GM21825 (cell line): ENCODE measurements around the gene KRTAP5-7.
"Not testable (repeated sequence)": the region's sequence is repeated elsewhere in the genome, so short reads cannot be mapped to it uniquely, and the experiment has no call there.

Source experiments
- ATAC-seq: cut with Tn5 transposase; IDR thresholded peaks from one replicate; pipeline ENCODE4 v1.9.1; 2021; ENCODE audit warnings: mild to moderate bottlenecking, moderate library complexity; ENCODE audit not compliant: unreplicated experiment

Gene KRTAP5-7

GRCh38 chr11:71532036-71532610 lies 5.1 kb downstream of the KRTAP5-7 start:
- ATAC-seq: no peak

GRCh38 chr11:71534711-71535608 lies 7.9 kb downstream of the KRTAP5-7 start:
- ATAC-seq: not testable (repeated sequence)

DNA sequence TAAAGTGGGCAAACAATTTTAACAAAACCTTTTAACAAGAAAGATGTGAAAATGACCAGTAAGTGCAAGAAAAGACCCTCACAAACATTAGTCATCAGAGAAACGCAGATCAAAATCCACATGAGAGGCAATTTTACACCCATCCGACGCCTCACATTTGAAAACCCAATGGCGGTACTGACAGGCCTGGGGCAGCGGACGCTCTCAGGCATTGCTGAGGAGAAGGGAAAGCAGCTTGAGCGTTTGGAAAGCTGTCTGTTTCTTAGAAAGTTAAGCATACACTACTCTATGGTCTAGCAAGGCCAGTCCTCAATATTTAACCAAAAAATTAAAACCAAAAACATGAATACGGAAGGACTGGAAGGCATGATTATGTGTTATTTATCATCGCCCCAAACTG lies 8.8 kb downstream of the KRTAP5-7 start:
- ATAC-seq: no peak

GRCh38 chr11:71537537-71537936 lies 10.5 kb downstream of the KRTAP5-7 start:
- ATAC-seq: no peak

GRCh38 chr11:71537977-71538665 lies 11.1 kb downstream of the KRTAP5-7 start, which contains the start of gene KRTAP5-8:
Gene KRTAP5-8, plus strand, starts transcription at chr11:71538025. Its CDS starts 31 bp downstream, at chr11:71538056.
- not testable (repeated sequence) for ATAC-seq

GRCh38 chr11:71538666-71538990 lies 11.6 kb downstream of the KRTAP5-7 start:
- no peak for ATAC-seq

DNA sequence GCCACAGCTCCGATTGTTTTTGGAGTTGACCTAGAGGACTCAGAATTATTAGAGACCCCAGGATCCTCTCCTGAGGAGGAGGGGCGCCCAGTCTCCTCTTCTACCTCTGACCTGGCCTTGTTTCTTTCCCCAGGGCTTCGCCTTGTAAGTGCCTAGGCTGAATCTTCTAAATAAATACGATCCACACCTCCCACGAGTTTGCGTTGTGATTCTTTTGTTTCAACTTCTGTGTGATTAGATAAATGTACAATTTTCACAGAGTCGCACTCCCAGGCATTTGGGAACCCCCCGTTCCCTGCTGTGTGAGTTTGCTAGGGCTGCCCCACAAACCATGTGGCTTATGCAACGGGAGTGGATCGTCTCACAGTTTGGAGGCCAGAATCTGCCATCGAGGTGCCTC lies 11.9 kb downstream of the KRTAP5-7 start:
- ATAC-seq: no peak

GRCh38 chr11:71539971-71540370 lies 12.9 kb downstream of the KRTAP5-7 start:
- not testable (repeated sequence) for ATAC-seq

GRCh38 chr11:71540521-71541304 lies 13.6 kb downstream of the KRTAP5-7 start:
- ATAC-seq: not testable (repeated sequence)

DNA sequence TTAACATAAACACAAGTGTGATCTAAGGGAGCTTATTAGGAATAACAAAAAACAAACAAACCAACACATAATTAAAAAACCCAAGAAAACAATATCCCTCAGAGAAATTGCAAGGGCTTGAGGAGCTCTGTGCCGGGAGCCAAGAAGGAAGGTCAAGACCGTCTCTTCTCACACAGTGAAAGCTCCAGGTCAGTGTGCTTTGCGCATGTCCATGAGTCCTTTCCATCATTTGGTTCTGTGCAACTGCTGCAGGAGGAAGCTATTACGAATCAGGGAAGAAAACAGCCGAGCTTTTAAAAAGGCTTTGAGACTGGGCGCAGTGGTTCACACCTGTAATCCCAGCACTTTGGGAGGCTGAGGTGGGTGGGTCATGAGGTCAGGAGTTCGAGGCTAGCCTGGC lies 15.3 kb downstream of the KRTAP5-7 start:
- no peak for ATAC-seq

DNA sequence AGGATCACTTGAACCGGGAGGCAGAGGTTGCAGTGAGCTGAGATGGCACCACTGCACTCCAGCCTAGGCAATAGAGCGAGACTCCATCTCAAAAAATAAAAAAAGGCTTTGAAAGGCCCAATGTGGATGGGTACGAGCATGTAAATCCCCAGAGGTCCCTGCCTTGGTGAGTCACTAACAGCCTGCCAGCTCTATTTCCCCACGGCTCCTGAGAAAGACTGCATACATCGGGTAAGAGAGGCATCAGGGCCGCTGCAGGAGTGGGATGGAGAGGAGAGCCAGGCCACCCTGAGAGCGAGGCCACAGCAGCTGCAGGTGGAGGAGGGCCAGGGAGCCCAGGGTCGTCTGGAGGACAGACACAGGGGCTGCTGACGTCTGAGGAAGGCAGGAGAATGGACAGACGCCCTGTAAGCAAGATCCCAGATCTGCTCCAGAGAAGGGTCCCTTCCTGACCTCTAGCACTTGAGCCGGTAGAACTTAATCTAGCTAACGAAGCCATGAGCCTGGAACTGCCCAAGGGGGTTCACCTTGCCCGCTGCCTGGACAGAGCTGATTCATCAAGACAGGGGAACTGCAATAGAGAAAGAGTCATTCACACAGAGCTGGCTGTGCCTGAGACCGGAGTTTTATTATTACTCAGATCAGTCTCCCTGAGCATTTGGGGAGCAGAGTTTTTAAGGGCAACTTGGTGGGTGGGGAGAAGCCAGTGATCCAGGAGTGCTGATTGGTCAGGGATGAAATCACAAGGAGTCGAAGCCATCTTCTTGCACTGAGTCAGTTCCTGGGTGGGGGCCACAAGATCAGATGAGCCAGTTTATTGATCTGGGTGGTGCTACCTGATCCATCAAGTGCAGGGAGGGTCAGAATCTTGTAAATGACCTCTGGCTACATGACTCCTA lies 16.1 kb downstream of the KRTAP5-7 start:
- ATAC-seq: no peak

DNA sequence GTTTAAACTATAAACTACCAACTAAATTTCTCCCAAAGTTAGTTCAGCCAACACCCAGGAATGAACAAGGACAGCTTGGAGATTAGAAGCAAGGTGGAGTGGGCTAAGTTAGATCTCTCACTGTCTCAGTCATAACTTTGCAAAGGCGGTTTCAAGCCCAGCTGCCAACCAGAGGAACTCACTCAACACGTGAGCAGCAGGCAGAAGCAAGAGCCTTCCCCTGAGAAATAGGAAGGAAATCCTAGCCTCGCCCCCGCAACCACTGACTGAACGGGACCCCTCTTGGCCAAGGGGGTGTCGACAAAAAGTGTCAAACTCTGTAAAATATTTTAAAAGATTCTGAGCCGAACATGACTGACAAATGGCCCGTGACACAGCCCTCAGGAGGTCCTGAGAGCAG lies 16.8 kb downstream of the KRTAP5-7 start:
- ATAC-seq: no peak

DNA sequence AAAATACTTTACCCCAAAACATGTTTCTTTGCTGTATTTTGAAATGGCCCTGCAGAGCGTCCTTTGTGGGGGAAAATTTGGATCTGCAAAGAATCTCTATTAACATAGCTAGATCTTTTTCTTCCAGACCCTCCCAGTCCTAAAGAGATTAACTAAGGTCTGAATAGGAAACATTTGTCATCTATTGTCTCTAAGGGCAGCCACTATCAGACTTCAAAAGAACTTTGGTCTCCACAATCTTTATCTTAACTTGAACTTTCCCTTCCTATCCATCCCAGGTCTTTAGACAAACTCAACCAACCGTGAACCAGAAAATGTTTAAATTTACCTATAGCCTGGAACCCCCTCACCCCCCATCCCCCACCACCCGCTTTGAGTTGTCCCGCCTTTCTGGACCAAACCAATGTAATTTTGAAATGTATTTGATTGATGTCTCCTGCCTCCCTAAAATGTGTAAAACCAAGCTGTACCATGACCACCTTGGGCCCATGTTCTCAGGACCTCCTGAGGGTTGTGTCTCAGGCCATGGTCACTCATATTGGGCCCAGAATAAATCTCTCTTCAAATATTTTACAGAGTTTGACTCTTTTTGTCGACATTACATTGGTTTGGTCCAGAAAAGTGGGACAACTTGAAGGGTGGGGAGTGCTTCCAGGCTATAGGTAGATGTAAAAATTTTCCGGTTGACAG lies 17.6 kb downstream of the KRTAP5-7 start:
- no peak for ATAC-seq

- no peak for ATAC-seq
Observed at GRCh38 chr11:71545405-71545966, 18.4 kb downstream of the KRTAP5-7 start.

- no peak for ATAC-seq
Observed at GRCh38 chr11:71548120-71548519, 21.1 kb downstream of the KRTAP5-7 start, which contains the start of gene KRTAP5-9. Gene KRTAP5-9, plus strand, starts transcription at chr11:71548420. Its CDS starts 238 bp downstream, at chr11:71548658.

DNA sequence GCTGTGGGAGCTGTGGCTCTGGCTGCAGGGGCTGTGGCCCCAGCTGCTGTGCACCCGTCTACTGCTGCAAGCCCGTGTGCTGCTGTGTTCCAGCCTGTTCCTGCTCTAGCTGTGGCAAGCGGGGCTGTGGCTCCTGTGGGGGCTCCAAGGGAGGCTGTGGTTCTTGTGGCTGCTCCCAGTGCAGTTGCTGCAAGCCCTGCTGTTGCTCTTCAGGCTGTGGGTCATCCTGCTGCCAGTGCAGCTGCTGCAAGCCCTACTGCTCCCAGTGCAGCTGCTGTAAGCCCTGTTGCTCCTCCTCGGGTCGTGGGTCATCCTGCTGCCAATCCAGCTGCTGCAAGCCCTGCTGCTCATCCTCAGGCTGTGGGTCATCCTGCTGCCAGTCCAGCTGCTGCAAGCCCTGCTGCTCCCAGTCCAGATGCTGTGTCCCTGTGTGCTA lies 21.7 kb downstream of the KRTAP5-7 start:
- ATAC-seq: no peak

- ATAC-seq: no peak
Observed at GRCh38 chr11:71551711-71552110, 24.6 kb downstream of the KRTAP5-7 start.

GRCh38 chr11:71554996-71555395 lies 27.9 kb downstream of the KRTAP5-7 start:
- no peak for ATAC-seq

DNA sequence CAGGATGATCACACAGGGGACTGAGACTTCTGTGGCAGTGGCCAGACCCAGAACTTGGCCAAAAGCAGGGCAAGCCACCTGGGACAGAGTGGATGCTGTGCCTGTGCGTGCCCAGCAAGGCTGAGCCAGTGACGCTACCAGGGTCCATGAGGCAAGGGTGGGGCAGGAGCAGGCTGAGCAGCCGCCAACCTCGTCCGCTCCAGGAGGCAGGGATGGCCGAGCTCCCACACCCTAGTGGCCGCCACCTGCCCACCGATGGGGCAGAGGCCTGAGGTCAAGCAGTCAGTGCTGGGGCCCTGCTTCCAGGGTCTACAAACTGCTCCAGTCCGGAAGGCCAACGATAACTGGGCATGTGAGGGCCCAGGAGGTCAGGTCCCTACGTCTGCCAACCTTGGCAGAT lies 28.4 kb downstream of the KRTAP5-7 start:
- ATAC-seq: no peak
